ENCODE data around the gene PARP6.

PARP6 gene

DNA sequence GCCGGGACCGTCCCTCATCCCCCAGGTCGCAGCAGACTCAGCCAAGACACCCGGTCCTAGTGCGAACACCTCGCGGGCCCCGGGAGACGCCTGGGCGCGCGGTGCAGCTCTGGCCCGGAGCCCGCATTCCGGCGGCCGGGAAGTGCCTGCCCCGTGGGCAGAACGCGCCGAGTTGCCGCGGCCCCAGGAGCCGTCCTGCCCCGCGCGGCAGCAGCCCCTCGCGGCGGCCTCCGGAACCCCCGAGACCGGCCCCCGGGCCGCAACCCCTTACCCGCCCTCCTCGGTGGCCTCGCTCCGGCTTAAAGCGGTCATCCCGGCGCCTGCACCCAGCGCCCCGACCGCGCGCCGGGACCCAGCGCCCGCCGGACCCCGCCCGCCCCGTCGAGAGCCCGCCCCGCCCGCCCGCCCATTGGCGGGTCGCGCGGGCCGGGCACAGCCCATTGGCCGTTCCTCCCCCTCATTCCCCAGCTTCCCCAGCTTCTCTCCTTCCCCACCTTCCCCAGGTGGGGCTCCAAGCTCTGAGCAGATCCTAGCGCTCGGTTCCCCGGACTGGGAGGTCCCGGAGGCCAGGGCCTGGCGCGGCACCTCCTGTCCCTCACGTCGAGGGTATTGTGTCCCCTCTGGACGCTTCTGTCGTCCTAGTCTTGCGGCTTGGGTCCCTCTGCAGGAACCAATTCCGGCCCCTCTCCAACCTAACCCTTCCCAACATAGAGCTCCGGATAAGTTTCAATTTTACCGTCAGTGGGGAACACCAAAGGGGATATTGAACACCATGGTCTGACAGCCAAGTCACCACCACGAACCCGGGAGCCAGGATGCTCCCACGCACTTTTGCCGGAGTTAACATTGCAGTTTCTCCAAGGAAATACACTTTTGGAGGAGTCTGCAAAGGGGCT, 74.6 kb downstream of the PARP6 start, which contains the start of gene GRAMD2A:
Gene GRAMD2A (minus strand): TSS at position 328 of the 896 bp plus-strand sequence.
- H3K27ac ChIP-seq (ENCODE audit: low read depth, low read length), result no peak within 1 kb of the TSS
- H3K36me3 ChIP-seq (ENCODE audit: insufficient read depth, low read length), result peaks cover 41% of the 10 kb centered on the region
- H3K4me1 ChIP-seq (ENCODE audit: insufficient read depth, low read length), result peaks cover 1% of the 10 kb centered on the region
- H3K27me3 ChIP-seq (ENCODE audit: control insufficient read depth in 1 of 2, insufficient read depth in 2 of 2, low read length in 2 of 2), result peaks cover 5 to 14% of the 10 kb centered on the region in 2 donors
- peak within 1 kb of the TSS in 1 of 2 donors; percentile 39 for H3K4me3 ChIP-seq (ENCODE audit: low read depth in 1 of 2, low read length in 2 of 2)
- no peak within 1 kb of the TSS for H3K9ac ChIP-seq (ENCODE audit: low read length)
- no peaks in the 10 kb centered on the region for H3K9me3 ChIP-seq (ENCODE audit: low read length)

- Histone ChIP-seq H3K27me3 (ENCODE audit: control insufficient read depth in 1 of 2, insufficient read depth in 2 of 2, low read length in 2 of 2) (peaks cover 5 to 14% of the 10 kb centered on the region in 2 donors), H3K9ac (ENCODE audit: low read length) (no peak overlapping the region), H3K4me1 (ENCODE audit: insufficient read depth, low read length) (no peaks in the 10 kb centered on the region), H3K9me3 (ENCODE audit: low read length) (no peaks in the 10 kb centered on the region), H3K27ac (ENCODE audit: low read depth, low read length) (no peak overlapping the region), H3K36me3 (ENCODE audit: insufficient read depth, low read length) (peaks cover 35% of the 10 kb centered on the region), H3K4me3 (ENCODE audit: low read depth in 1 of 2, low read length in 2 of 2) (peak overlapping the region in 1 of 2 donors; percentile 39)
Measured at GRCh38 chr15:72197041-72197459, 75.3 kb downstream of the PARP6 start.

- Histone ChIP-seq H3K9ac (ENCODE audit: low read length) (no peak overlapping the region), H3K4me3 (ENCODE audit: low read depth in 1 of 2, low read length in 2 of 2) (no peak overlapping the region), H3K4me1 (ENCODE audit: insufficient read depth, low read length) (no peaks in the 10 kb centered on the region)
Measured at GRCh38 chr15:72196409-72197040, 75.8 kb downstream of the PARP6 start.

DNA sequence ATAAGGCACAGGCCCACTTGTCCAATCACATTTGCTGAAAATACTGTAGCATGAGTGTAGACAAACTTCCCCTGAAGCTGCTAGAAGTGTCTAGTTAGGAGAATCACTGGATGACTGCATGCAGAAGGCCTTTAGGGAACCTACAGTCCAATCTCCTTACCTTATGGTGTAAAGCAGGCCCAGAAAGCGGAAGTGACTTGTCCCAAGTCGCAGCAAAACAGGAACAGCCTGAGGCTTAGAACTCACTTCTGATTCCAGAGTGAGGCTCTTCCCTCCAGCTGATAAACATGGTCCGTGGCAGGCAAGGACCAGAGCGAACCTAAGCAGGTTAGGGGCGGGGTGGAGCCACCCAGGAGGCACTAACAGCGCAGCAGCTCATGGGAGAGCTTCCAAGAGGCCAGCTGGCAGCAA, 77.2 kb downstream of the PARP6 start:
- Histone ChIP-seq H3K4me3 (ENCODE audit: low read depth in 1 of 2, low read length in 2 of 2) (no peak overlapping the region), H3K27ac (ENCODE audit: low read depth, low read length) (no peak overlapping the region), H3K9me3 (ENCODE audit: low read length) (no peaks in the 10 kb centered on the region), H3K4me1 (ENCODE audit: insufficient read depth, low read length) (no peaks in the 10 kb centered on the region), H3K9ac (ENCODE audit: low read length) (no peak overlapping the region), H3K27me3 (ENCODE audit: control insufficient read depth in 1 of 2, insufficient read depth in 2 of 2, low read length in 2 of 2) (peaks cover 5 to 14% of the 10 kb centered on the region in 2 donors), H3K36me3 (ENCODE audit: insufficient read depth, low read length) (peaks cover 15% of the 10 kb centered on the region)

More at GRCh38 chr15:72196409-72197040, 75.8 kb downstream of the PARP6 start:
- H3K27me3 ChIP-seq (ENCODE audit: control insufficient read depth in 1 of 2, insufficient read depth in 2 of 2, low read length in 2 of 2), result peaks cover 5 to 14% of the 10 kb centered on the region in 2 donors
- no peak overlapping the region for H3K27ac ChIP-seq (ENCODE audit: low read depth, low read length)
- H3K36me3 ChIP-seq (ENCODE audit: insufficient read depth, low read length), result peaks cover 30% of the 10 kb centered on the region
- H3K9me3 ChIP-seq (ENCODE audit: low read length), result no peaks in the 10 kb centered on the region

DNA sequence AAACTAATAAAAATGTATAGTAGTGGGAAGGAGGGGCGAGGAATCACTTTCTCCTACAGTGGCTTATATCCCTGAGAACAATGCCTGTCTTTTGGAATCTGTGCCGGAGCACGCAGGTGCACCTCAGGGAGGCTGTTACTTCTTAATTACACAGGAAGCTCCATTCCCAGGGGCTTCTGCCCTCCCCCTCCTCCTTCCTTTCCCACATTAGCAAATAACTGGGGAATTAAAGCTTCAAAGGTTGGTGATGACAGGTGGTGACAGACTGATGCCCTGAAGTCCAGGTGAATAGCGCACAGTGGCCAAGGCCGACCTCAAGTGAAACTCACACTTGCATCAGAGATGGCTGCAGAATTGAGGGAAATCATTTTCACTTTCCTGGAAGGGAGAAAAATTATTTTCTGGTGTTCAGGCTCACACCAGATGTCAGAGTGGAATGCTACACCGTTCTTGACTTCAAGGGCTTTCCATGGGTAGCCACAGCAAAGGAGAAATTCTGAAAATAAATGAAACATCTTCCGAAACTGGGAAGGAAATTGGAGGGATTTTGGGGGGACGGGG, 78.4 kb downstream of the PARP6 start:
- no peak overlapping the region for H3K9ac ChIP-seq (ENCODE audit: low read length)
- no peaks in the 10 kb centered on the region for H3K9me3 ChIP-seq (ENCODE audit: low read length)
- H3K27me3 ChIP-seq (ENCODE audit: control insufficient read depth in 1 of 2, insufficient read depth in 2 of 2, low read length in 2 of 2), result peaks cover 5 to 14% of the 10 kb centered on the region in 2 donors
- H3K4me1 ChIP-seq (ENCODE audit: insufficient read depth, low read length), result no peaks in the 10 kb centered on the region
- H3K4me3 ChIP-seq (ENCODE audit: low read depth in 1 of 2, low read length in 2 of 2), result no peak overlapping the region
- peaks cover 3% of the 10 kb centered on the region for H3K36me3 ChIP-seq (ENCODE audit: insufficient read depth, low read length)
- no peak overlapping the region for H3K27ac ChIP-seq (ENCODE audit: low read depth, low read length)

DNA sequence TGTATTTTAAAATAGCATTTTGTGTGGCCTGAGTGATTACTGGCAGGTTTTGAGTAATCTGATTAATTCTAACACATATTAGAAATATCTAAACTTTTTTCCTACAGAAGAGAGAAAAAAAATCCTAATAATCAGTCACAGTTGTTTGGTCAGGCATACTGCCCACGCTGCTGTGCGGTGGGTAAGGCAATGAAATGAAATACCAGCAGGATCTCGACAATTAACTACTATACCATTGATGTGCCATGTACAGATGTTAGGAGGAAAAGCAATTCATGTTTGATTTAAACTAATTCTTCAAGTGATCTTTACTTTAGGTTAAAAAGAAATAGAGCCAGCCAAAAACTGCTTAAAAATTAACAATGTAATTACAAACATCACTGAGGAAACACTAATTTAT, 79.9 kb downstream of the PARP6 start:
- Histone ChIP-seq H3K4me3 (ENCODE audit: low read depth in 1 of 2, low read length in 2 of 2) (no peak overlapping the region), H3K36me3 (ENCODE audit: insufficient read depth, low read length) (no peaks in the 10 kb centered on the region), H3K9ac (ENCODE audit: low read length) (no peak overlapping the region), H3K27me3 (ENCODE audit: control insufficient read depth in 1 of 2, insufficient read depth in 2 of 2, low read length in 2 of 2) (peaks cover 5 to 14% of the 10 kb centered on the region in 2 donors), H3K27ac (ENCODE audit: low read depth, low read length) (no peak overlapping the region), H3K4me1 (ENCODE audit: insufficient read depth, low read length) (no peaks in the 10 kb centered on the region), H3K9me3 (ENCODE audit: low read length) (no peaks in the 10 kb centered on the region)
